Activated T-helper 9 cell treated with anti-CD3 and anti-CD28 coated beads, Interleukin-2, amount 50 U/mL, for 16 hours (primary cell): ENCODE results near the gene SMO.
"Not testable (repeated sequence)": the region's sequence is repeated elsewhere in the genome, so short reads cannot be mapped to it uniquely, and the experiment has no call there.

ENCODE experiments used
- DNase-seq: peaks from one replicate; pipeline ENCODE4 v3.0.0-alpha.2; 2020; ENCODE audit warnings: low read depth

The SMO gene

GRCh38 chr7:129169686-129170440, 18.6 kb upstream of the SMO start:
- no peak for DNase-seq

GRCh38 chr7:129170441-129171021, 17.9 kb upstream of the SMO start:
- no peak for DNase-seq

GRCh38 chr7:129173861-129174260, 14.6 kb upstream of the SMO start:
- not testable (repeated sequence) for DNase-seq

- no peak for DNase-seq
Measured at GRCh38 chr7:129176916-129177710, 11.3 kb upstream of the SMO start.

GRCh38 chr7:129184981-129185670, 3.3 kb upstream of the SMO start:
- DNase-seq: no peak

GRCh38 chr7:129186749-129187260, 1.6 kb upstream of the SMO start:
- no peak for DNase-seq

- no peak for DNase-seq
Measured at GRCh38 chr7:129187681-129188371, 607 bp upstream of the SMO start.

GRCh38 chr7:129188892-129189660, 643 bp downstream of the SMO start:
- no peak for DNase-seq

GRCh38 chr7:129189661-129190310, 1.4 kb downstream of the SMO start:
- DNase-seq: no peak

GRCh38 chr7:129191272-129191671, 2.8 kb downstream of the SMO start:
- DNase-seq: no peak

- no peak for DNase-seq
Measured at GRCh38 chr7:129193892-129194291, 5.5 kb downstream of the SMO start.

- no peak for DNase-seq
Measured at GRCh38 chr7:129197771-129198170, 9.3 kb downstream of the SMO start.

- no peak for DNase-seq
Measured at GRCh38 chr7:129199406-129199805, 11.0 kb downstream of the SMO start.

GRCh38 chr7:129202058-129202777, 13.8 kb downstream of the SMO start:
- no peak for DNase-seq

- no peak for DNase-seq
Measured at GRCh38 chr7:129203050-129203741, 14.8 kb downstream of the SMO start.

- DNase-seq: no peak
Measured at GRCh38 chr7:129205126-129205818, 16.8 kb downstream of the SMO start.

GRCh38 chr7:129205987-129206785, 17.8 kb downstream of the SMO start:
- DNase-seq: no peak

- DNase-seq: no peak
Measured at GRCh38 chr7:129208667-129209066, 20.2 kb downstream of the SMO start.
